ENCODE results near the gene CXCL13.
"Not testable (repeated sequence)": the region's sequence is repeated elsewhere in the genome, so short reads cannot be mapped to it uniquely, and the experiment has no call there.

The CXCL13 gene

GRCh38 chr4:77605210-77605902 lies at the start of gene CXCL13:
TSS of gene CXCL13 (plus strand) at chr4:77605820. CDS start at chr4:77605866, 46 bp downstream.
- DNase-seq, result no peak

- no peak for DNase-seq
Measured at GRCh38 chr4:77560170-77560569, 45.5 kb upstream of the CXCL13 start.

DNA sequence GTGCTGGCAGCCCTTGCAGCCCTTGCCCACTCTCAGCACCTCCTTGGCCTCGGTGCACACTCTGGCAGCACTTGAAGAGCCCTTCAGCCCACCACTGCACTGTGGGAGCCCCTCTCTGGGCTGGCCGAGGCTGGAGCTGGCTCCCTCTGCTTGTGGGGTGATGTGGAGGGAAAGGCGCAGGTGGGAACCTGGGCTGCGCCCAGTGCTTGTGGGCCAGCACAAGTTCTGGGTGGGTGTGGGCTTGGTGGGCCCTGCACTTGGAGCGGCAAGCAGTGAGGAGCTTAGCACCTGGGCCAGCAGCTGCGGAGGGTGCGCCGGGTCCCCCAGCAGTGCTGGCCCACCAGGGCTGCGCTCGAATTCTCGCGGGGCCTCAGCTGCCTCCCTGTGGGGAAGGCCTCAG lies 43.9 kb upstream of the CXCL13 start:
- not testable (repeated sequence) for DNase-seq

GRCh38 chr4:77564231-77564630 lies 41.4 kb upstream of the CXCL13 start:
- no peak for DNase-seq

DNA sequence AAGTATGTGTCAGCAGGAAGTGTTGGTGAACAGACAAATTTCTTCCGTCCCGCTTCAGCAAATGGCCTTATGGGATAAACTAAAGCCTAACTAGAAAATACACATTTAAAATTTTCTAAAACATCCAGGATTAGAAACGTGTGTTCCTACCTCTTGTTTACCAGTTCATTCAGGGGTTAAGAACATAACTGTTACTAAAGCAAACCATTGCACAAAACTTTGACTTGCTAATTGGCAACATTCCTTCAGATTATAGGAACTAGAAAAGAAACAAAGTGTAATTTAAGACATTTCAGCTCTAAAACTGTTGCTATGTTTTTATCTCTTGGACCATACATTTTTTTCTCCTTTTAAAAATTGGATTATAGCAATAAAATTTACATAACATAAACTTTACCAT lies 39.5 kb upstream of the CXCL13 start:
- DNase-seq, result no peak

DNA sequence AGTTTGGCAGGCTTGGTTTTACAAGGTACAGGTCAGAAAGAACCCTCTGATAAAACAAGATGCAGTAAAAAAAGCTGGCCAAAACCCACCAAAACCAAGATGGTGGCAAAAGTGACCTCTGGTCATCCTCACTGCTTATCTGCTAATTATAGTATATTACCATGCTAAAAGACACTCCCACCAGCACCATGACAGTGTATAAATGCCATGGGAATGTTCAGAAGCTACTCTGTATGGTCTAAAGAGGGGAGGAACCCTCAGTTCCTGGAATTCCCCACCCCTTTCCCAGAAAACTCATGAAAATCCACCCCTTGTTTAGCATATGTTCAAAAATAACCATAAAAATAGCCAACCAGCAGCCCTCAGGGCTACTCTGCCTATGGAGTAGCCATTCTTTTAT lies 38.1 kb upstream of the CXCL13 start:
- no peak for DNase-seq

- not testable (repeated sequence) for DNase-seq
Measured at GRCh38 chr4:77570508-77571214, 35.0 kb upstream of the CXCL13 start.

- no peak for DNase-seq
Measured at GRCh38 chr4:77576351-77576750, 29.3 kb upstream of the CXCL13 start.

DNA sequence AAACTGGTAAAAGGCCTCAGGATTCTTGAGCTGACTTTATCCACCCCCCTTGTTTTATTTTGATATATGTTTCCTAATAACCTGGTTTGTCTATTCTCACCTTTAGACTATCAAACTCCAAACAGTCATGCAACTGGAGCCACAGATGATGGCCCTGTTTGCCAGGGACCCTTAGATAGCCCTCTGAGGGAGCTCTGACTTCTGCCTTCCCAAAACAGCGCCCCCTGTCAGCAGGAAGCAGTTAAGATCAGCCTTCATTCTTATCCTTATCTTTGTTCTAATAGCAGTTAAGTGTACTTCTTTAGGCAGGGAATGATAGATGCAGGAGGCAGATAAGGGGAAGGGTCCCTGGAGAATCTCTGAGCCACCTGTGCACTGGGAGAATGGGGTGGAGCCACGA lies 27.5 kb upstream of the CXCL13 start:
- no peak for DNase-seq

DNA sequence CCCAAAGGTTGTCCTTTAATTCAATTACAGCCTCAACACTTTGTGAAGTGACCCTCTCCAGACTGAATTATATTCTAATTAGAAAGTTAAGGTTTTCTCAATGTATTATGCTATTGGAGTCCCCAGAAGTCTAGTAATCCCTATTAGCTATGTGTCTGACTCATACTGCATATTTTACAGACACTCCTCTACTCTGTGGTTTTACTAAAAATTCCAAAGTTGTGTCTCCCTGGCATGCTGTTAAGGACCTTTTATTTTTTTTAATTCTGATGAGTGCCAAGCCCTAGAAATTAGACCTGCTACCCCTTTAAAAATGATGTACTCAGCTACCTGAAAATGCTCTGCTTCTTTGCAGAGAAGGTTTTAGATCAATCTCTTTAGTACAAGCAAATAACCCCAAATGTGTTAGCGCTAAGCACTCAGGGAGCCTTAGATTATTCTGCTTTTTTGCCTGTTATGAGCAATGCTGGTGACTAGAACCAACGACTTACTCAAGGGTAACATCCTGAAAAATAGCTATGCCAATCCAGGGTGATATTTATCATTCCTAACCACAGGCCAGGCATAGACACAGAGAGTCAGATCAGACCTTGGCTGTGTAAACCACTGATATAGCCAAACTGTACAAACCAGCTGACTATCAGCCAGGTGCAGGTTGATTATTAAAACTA lies 26.1 kb upstream of the CXCL13 start:
- DNase-seq, result no peak

GRCh38 chr4:77581724-77582123 lies 23.9 kb upstream of the CXCL13 start:
- DNase-seq, result no peak

- DNase-seq, result no peak
Measured at GRCh38 chr4:77582156-77582555, 23.5 kb upstream of the CXCL13 start.

- no peak for DNase-seq
Measured at GRCh38 chr4:77582711-77583110, 22.9 kb upstream of the CXCL13 start.

- DNase-seq, result peak; percentile 70 to 79
Measured at GRCh38 chr4:77586951-77587383, 18.7 kb upstream of the CXCL13 start.

DNA sequence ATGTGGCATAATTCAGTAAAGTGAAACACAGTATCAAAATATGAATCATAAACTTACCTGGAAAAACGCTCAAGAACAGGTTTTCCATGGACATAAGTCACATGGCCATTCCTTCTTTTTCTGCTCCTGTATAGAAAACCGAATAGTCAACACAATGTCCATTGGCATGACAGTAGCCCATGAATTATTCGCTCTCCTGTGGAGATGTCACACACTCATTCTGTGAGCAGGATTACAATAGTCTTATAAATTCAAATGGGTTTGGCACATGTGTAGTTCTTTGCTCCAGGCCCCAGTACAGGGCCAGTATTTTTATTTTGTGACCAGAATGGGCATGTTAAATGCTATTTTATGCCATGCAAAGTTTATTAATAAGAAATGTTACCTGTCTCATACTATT lies 15.1 kb upstream of the CXCL13 start:
- DNase-seq, result no peak

- DNase-seq, result no peak
Measured at GRCh38 chr4:77591532-77591931, 14.1 kb upstream of the CXCL13 start.

DNA sequence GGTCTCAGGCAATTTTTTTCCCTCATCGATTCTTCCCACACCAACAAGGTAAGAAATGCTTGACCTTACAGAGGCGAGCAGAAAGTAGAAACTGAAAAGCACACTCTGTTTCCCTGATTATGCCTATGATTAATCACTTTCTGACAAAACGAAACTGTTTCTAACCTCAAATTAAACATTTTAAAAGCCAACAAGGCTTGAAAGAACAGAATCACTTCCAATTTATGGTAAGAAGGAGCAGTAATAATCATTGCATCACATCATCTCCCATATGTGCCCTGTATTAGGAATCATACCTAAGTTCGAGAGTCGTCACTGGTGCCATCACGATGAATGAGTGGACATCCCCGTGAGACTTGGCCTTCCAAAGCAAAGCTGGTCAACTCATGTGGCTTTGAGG lies 12.5 kb upstream of the CXCL13 start:
- DNase-seq, result no peak

- DNase-seq, result no peak
Measured at GRCh38 chr4:77593993-77594392, 11.6 kb upstream of the CXCL13 start.

GRCh38 chr4:77595364-77595973 lies 10.2 kb upstream of the CXCL13 start:
- no peak for DNase-seq

GRCh38 chr4:77599378-77599777 lies 6.2 kb upstream of the CXCL13 start:
- DNase-seq, result peak in 1 of 2 experiments; percentile 32

DNA sequence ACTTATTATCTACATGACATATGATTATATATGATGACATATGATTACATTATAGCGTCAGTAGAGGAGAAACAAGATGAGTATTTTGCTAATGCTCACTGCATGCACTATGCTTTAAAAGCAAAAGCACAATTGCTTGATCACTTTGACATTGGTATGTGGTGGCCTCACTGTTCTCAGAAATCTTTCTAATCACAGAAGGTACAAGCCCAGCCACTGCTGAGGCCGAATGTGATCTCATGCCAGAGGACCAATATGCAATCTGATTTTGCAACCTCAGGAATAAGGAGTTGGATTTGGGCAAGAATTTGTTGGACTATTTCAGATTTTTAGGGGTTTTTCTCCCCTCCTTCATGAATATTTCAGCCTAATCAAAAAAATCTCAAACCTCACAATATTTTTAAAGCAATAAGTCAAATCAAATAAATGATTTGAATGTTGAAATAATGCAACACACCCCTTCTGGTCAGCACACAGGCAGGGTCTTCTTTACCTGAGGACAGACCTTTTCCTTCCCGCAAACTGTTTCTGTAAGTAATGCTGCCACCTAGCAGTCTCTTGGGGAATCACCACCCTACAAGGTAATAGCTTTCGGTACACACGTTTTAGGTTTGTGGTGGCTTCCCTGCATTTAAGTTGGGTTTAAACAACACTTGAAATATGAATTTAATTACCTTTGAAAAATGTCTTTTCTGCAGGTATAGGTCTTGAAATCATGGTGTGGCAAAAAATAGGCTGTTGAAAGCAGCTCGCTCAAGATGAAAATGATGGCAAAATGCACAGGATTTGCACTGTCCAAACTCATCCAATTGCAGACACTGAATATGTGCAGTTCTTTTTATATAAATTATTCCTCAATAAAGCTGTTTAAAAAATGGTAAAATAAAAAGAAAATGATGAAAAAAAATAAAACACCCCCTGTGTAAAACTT lies 4.8 kb upstream of the CXCL13 start:
- peak in 1 of 2 experiments; percentile 43 for DNase-seq

DNA sequence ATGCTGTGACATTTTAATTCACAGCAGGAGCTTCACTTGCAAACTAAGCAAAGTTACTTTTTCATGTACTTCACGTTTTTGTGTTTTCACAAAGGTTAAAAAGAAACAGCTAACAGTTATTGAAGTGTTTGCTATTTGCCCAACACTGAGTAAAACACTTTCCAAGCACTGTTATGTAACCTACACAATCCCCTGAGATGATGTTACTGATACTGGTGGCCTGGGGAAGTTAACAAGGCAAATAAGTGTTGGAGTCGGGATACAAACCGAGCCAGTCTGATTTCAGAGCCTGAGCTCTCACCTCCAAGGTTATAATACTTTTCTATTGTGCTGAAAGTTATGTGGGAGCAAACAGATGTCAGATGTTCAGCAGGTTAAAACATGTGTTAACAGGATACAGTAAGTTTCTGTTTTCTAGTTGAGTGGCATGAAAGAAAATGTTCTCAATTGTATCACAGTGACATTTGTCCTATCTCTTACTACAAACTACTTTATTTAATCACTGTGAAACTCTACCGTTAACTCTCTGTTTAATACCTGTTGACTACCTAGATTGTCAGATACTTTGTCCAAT lies 3.9 kb upstream of the CXCL13 start:
- DNase-seq, result no peak

All from activated CD4-positive, alpha-beta T cell treated with anti-CD3 and anti-CD28 coated beads, Interleukin-2, amount 50 U/mL, for 48 hours (primary cell).